GM18873 (cell line): ENCODE data around the gene ABITRAM.
"Not testable (repeated sequence)": the region's sequence is repeated elsewhere in the genome, so short reads cannot be mapped to it uniquely, and the experiment has no call there.

Source experiments
- ATAC-seq: cut with Tn5 transposase; IDR thresholded peaks from one replicate; pipeline ENCODE4 v1.9.1; 2021; ENCODE audit warnings: mild to moderate bottlenecking, moderate library complexity, moderate number of reproducible peaks; ENCODE audit not compliant: unreplicated experiment, low FRiP score

The ABITRAM gene

DNA sequence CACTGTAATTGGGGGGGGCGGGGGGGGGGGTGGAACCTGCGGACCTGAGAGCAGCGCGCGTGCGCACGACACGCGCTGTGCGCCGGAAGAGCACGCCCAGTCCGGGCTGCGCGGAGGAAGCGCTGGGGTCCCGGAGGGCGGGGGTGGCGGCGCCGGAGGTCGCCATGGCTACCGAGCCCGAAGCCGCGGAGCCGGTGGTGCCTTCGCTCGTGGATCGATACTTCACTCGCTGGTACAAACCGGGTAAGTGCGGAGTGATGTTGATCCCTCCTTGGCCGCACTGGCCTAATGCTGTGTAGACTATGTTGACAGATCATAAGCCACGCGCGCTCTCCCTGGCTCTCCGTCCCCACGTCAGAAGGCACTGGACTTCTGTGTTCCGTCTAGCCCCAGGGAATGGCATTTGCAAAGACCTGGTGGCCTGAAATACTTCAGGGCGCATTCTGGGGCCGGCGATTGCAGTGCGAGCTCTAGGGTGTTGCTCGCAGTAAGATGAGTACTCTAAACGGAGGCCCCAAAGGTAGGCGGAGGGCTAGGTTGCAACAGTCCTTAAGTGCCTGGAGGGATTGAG, at the start of gene ABITRAM:
Gene ABITRAM, plus strand, starts transcription at position 78 of the 571 bp plus-strand sequence. Its CDS starts 87 bp downstream, at position 165.
- ATAC-seq: peak; percentile 59

- ATAC-seq: no peak
These were observed 49.5 kb upstream of the ABITRAM start for GRCh38 chr9:108884701-108885100.

GRCh38 chr9:108885643-108886348, 48.4 kb upstream of the ABITRAM start:
- peak; percentile 77 for ATAC-seq

- ATAC-seq: not testable (repeated sequence)
These were observed 47.5 kb upstream of the ABITRAM start for GRCh38 chr9:108886594-108887271.

DNA sequence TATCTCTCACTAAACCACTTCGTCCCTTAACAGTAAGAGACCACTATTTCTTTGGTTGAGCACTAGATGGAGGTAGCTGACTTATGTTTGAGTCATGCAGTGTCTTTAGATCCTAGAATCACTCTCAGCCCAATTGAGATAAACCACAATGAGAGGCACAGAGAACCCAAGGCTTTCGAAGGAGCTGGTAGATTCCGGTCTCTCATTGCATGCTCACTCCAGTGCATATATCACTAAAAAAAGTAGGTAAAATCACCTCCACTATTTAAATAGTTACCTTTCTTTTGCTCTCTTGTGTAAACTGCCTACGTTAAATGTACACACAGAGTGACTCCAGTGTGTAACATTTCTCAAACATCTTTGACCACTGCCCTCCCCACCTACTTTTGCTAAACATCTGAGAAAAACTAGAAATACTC, 44.5 kb upstream of the ABITRAM start:
- ATAC-seq: no peak

DNA sequence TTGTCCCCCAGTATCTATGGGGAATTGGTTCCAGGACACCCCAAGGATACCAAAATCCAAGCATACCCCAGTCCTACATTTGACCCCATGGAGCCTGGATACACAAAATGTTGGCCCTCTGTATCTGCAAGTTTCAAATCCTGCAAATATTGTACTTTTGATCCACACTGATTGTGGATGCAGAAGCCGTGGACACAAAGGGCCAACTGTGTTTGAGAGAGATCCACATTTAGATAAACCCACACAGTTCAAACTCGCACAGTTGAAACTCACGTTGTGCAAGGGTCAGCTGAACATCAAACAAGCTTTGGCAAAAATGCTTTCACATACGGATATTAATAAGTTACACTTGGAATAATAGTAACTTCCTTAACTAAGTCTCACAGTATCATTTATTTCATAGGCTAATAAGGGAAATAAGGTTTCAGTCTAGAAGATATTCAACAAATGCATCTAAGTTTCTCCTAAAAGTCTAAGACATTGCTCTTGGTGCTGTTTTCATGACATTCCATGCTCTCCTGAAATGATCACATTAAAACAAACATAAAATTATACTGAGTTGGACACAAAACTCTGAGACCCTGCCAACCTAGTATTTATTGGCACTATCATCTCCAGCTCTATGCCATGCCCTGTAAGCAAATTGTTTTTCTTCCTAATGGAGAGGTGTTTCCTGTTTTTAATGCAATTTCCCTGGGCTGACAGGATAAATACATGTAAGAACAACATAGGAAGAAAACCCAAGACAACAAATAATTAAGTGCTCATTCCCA, 39.8 kb upstream of the ABITRAM start:
- ATAC-seq: no peak

- no peak for ATAC-seq
These were observed 36.7 kb upstream of the ABITRAM start for GRCh38 chr9:108897324-108898096.

DNA sequence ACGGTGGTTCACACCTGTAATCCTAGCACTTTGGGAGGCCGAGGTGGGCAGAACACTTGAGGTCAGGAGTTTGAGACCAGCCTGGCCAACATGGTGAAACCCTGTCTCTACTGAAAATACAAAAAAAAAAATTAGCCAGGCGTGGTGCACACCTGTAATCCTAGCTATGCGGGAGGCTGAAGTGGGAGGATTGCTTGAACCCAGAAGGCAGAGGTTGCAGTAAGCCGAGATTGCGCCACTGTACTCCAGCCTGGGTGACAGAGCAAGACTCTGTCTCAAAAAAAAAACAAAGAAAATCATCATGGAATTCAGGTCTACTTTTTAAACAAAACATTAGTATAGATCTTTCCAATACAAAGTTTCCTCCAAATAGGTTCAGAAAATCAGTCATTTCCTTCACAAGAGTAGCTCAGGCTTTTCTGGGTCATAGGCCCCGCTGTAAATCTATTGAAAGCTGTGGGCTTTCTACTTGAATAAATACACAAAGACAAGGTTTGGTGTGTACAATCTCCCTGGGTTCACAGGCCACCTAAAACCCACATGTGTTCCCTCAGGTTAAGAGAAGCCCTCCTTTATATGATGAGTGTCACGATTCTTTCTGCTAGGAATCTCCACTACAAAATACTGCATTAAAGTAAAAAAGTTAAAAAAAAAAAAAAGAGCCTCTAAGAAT, 35.0 kb upstream of the ABITRAM start:
- ATAC-seq: not testable (repeated sequence)

- ATAC-seq: no peak
These were observed 34.0 kb upstream of the ABITRAM start for GRCh38 chr9:108900176-108900575.

GRCh38 chr9:108903420-108904103, 30.6 kb upstream of the ABITRAM start:
- no peak for ATAC-seq

- no peak for ATAC-seq
These were observed 30.0 kb upstream of the ABITRAM start for GRCh38 chr9:108904161-108904560.

DNA sequence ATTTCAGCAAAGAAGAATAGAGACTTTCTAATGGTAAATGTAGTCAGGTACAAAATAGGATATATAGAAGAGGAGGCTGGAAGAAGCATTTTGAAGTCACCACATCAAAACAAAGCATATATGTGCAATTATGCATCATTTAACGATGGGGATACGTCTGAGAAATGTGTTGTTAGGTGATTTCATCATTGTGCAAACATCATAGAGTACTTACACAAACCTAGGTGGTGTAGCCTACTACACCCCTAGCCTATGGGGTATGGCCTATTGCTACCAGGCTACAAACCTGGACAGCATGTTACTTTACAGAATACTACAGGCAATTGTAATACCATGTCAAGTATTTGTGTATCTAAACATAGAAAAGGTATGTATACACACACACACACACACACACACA, 28.7 kb upstream of the ABITRAM start:
- ATAC-seq: no peak

- no peak for ATAC-seq
These were observed 23.8 kb upstream of the ABITRAM start for GRCh38 chr9:108910402-108910801.

DNA sequence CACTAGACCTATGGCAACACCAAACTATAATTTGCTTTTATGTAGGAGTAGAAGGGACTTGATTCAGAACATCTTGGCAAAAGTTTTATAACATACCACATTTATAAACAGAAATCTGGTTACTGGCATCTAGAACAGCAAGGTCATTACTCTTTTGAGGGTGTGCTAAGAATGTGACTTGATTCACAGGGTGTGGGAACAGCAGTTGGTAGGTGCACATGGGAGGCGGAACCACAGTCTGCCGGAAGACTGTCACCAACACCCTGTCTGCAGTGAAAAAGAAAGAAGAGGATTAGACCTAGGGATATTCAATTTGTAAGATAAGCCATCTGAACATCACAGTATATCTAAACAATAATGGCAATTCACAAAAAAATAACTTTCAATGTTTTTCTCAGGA, 23.3 kb upstream of the ABITRAM start:
- no peak for ATAC-seq

DNA sequence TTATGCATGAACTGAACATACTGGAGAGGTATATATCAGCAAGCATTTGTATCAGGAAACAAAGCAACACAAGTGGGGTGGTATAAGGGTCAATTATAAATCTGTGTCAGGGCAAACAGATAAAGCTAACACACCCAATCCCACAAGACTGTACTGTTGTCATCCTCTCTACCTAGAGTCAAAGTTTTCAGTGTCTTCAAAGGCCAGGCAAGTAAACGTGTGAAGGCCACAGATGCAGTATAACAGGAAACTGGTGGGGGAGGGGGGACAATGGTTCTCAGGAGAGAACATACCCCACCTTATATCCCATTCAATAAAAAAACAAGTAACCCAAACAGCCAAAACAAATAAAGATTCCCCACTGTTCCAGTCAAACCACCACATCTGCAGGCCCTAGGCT, 22.4 kb upstream of the ABITRAM start:
- no peak for ATAC-seq

GRCh38 chr9:108913391-108913790, 20.8 kb upstream of the ABITRAM start:
- no peak for ATAC-seq

- no peak for ATAC-seq
These were observed 14.7 kb upstream of the ABITRAM start for GRCh38 chr9:108919517-108919916.

DNA sequence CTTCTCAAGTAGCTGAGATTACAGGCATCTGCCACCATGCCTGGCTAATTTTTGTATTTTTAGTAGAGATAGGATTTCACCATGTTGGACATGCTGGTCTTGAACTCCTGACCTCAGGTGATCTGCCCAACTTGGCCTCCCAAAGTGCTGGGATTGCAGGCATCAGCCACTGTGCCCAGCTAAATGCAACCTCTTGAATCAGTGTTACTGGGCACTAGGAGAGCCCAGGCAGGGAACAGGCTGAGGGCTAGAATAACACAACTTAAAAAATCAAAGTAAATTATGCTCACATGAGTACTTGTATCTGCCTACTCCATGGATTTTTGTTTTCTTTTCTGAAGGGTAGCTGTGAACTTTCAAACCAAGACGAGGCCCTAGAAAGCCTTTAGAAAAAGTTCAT, 13.8 kb upstream of the ABITRAM start:
- not testable (repeated sequence) for ATAC-seq

DNA sequence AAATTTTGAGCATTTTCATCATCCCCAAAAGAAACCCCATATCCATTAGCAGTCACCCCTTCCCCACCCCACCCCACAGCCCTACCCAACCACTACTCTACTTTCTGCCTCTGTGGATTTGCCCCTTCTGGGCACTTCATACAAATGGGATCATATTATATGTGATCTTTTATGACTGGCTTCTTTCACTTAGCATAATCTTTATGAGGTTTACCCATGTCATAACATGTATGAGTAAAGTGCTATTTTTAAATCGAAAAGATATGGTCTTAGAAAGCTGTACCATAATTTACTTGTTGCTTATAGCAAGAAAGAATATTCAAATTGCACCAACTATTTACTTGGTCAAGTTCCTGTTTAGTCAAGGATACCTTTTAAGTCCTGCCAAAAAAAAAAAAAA, 13.0 kb upstream of the ABITRAM start:
- ATAC-seq: no peak
